ENCODE results near the gene ABCG4.

Gene ABCG4

DNA sequence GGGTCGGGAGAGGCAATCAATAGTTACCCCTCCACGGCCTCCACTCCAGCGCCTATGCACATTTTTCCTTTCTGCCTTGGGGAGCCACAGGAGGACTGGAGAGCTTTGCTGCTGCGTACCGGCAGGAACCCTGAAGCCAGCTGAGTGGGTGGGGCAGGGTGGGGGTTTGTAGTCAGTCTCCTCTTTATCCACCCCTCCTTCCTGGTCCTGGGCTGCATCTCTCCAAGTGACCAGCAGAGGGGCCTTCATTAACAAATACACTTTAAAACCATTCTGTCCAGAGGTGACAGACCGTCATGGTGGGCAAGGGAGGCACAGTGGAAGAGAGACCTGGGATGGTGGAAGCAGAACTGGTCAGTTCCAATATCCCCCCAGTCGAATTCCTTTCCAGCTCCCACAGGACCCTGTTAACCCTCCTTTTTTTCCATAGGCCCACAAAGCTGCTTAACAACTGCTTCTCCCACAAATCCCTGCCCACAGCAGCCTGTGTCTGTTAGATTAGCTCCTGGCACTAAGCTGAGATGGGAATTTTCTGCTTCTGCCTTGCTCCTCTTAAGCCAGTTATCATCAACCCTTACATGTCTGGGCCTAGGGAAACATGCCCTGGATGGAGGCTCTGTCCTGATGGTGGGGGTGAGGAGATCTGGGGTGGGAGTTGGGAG lies 3.9 kb upstream of the ABCG4 start:
- Histone ChIP-seq H3K79me2 (no peaks in the 10 kb centered on the region), H3K9me3 (ENCODE audit: control insufficient read depth, low read length) (no peaks in the 10 kb centered on the region), H3K27me3 (ENCODE audit: control insufficient read depth, insufficient read depth, low read length) (no peaks in the 10 kb centered on the region), H3K4me2 (ENCODE audit: low read length) (no peak overlapping the region), H3K9ac (no peak overlapping the region), H3K36me3 (ENCODE audit: control insufficient read depth, insufficient read depth, low read length) (no peaks in the 10 kb centered on the region), H2AFZ (no peak overlapping the region), H3K4me1 (no peaks in the 10 kb centered on the region), H3K27ac (no peak overlapping the region), H3K4me3 (ENCODE audit: low read depth, low read length) (no peak overlapping the region)
- TF ChIP-seq, protein P1, sequence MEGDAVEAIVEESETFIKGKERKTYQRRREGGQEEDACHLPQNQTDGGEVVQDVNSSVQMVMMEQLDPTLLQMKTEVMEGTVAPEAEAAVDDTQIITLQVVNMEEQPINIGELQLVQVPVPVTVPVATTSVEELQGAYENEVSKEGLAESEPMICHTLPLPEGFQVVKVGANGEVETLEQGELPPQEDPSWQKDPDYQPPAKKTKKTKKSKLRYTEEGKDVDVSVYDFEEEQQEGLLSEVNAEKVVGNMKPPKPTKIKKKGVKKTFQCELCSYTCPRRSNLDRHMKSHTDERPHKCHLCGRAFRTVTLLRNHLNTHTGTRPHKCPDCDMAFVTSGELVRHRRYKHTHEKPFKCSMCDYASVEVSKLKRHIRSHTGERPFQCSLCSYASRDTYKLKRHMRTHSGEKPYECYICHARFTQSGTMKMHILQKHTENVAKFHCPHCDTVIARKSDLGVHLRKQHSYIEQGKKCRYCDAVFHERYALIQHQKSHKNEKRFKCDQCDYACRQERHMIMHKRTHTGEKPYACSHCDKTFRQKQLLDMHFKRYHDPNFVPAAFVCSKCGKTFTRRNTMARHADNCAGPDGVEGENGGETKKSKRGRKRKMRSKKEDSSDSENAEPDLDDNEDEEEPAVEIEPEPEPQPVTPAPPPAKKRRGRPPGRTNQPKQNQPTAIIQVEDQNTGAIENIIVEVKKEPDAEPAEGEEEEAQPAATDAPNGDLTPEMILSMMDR (IDR thresholded peaks at IDR 0.05) = peak; percentile 35

DNA sequence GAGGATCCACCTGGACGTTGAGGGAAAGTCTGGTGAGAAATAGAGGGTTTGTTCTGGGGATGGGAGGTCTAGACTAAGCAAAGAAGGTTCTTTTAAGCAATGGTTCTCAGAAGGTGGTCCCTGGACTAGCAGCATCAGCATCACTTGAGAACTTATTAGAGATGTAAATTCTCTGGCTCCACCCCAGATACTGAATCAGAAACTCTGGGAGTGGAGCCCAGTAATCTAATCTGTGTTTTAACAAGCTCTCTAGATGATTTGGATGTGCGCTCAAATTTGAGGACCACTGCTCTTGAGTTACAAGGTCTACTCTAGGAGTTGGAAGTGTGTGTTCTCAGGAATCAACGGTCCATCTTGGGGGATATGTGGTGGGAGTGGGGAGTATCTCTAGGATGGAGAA lies 3.3 kb upstream of the ABCG4 start:
- no peak overlapping the region for H3K4me3 ChIP-seq (ENCODE audit: low read depth, low read length)
- no peaks in the 10 kb centered on the region for H3K79me2 ChIP-seq
- H3K36me3 ChIP-seq (ENCODE audit: control insufficient read depth, insufficient read depth, low read length) = no peaks in the 10 kb centered on the region
- no peaks in the 10 kb centered on the region for H3K4me1 ChIP-seq
- H3K27ac ChIP-seq = no peak overlapping the region
- no peaks in the 10 kb centered on the region for H3K9me3 ChIP-seq (ENCODE audit: control insufficient read depth, low read length)
- no peak overlapping the region for H3K9ac ChIP-seq
- no peak overlapping the region for H3K4me2 ChIP-seq (ENCODE audit: low read length)
- TF ChIP-seq, protein P1 (IDR thresholded peaks at IDR 0.05) = no peak
- no peaks in the 10 kb centered on the region for H3K27me3 ChIP-seq (ENCODE audit: control insufficient read depth, insufficient read depth, low read length)
- no peak overlapping the region for H2AFZ ChIP-seq

DNA sequence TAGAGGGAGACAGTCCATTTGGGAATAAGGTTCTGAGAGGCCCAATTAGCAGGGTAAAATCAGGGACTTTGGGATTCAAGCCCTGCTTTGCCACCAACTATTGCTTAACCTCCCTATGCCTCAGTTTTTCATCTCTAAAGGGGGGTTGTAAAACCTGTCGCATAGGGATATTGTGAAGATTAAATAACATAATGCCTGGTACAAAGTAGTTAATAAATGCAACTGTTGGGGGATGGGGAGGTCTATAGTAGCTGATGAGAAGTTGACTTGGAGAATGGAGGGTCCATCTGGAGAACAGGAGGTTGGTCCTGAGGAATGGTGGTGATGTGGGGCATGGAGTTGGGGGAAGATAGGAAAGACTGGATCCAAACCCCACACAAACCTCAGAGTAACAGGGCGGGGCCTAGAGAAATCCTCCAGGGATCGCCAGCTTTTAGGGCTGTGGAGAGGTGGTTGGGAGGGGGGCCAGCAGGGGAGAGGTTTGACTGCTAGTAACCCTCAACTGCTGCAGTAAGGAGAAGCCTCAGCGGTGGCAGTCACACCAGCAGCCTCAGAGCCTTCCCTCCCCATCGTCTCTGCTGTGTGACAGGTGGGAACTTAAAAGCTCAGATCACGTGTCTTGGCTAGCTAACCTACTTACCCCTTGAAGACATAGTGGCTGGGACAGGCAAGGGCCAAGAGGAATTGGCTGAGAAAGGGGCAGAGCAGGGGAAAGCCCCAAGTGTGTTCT lies 1.1 kb upstream of the ABCG4 start:
- no peaks in the 10 kb centered on the region for H3K36me3 ChIP-seq (ENCODE audit: control insufficient read depth, insufficient read depth, low read length)
- H3K27me3 ChIP-seq (ENCODE audit: control insufficient read depth, insufficient read depth, low read length) = no peaks in the 10 kb centered on the region
- no peaks in the 10 kb centered on the region for H3K79me2 ChIP-seq
- H3K4me1 ChIP-seq = no peaks in the 10 kb centered on the region
- TF ChIP-seq, protein P1 (IDR thresholded peaks at IDR 0.05) = no peak
- H3K27ac ChIP-seq = no peak overlapping the region
- no peak overlapping the region for H2AFZ ChIP-seq
- no peak overlapping the region for H3K4me2 ChIP-seq (ENCODE audit: low read length)
- H3K4me3 ChIP-seq (ENCODE audit: low read depth, low read length) = no peak overlapping the region
- H3K9ac ChIP-seq = no peak overlapping the region
- H3K9me3 ChIP-seq (ENCODE audit: control insufficient read depth, low read length) = no peaks in the 10 kb centered on the region

DNA sequence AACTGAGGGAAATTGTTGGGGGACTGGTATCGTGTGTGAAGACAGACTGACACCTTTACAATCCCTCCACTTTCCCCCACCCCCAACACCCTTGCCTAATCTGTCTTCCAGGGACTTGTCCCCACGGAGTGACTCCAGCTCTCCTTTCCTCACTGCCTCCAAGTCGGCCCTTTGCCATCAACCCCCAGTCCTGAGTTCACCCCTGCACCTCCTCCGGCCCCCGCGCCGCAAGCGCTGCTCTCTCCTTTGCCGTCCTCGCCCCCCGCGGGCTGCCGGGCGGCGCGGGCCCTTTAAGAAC lies 183 bp upstream of the ABCG4 start:
- Histone ChIP-seq H3K9ac (no peak overlapping the region), H2AFZ (peak overlapping the region; percentile 87), H3K79me2 (no peaks in the 10 kb centered on the region), H3K4me3 (ENCODE audit: low read depth, low read length) (peak overlapping the region; percentile 47), H3K27ac (no peak overlapping the region), H3K4me2 (ENCODE audit: low read length) (peak overlapping the region; percentile 76), H3K9me3 (ENCODE audit: control insufficient read depth, low read length) (no peaks in the 10 kb centered on the region), H3K27me3 (ENCODE audit: control insufficient read depth, insufficient read depth, low read length) (no peaks in the 10 kb centered on the region), H3K36me3 (ENCODE audit: control insufficient read depth, insufficient read depth, low read length) (no peaks in the 10 kb centered on the region), H3K4me1 (no peaks in the 10 kb centered on the region)
- TF ChIP-seq, protein P1 (IDR thresholded peaks at IDR 0.05) = no peak

Data from parathyroid adenoma (tissue), 2 donors.